H1 (cell line): ENCODE measurements around the gene MAGI2.

Source experiments
- BRCA1 ChIP-seq: IDR thresholded peaks from 2 replicates; pipeline ENCODE4 v1.6.1; 2012; ENCODE audit warnings: low read depth, low read length, improper control_type of control experiment
- CTCF ChIP-seq, 3 experiments: IDR thresholded peaks; 1 replicate in 2 of 3; 2 replicates in 1 of 3; pipeline versions ENCODE4 v1.5.1 to v1.6.1; 2011; ENCODE audit warnings: low read length in 3 of 3, mild to moderate bottlenecking in 3 of 3, inconsistent platforms in 2 of 3, low read depth in 1 of 3, moderate library complexity in 1 of 3; ENCODE audit not compliant: insufficient read depth in 1 of 3; ENCODE audit errors: control extremely low read depth in 1 of 3
- POLR2AphosphoS5 ChIP-seq: IDR thresholded peaks from 2 replicates; pipeline ENCODE4 v1.6.1; 2011; ENCODE audit warnings: low read depth, low read length
- POU5F1 ChIP-seq: IDR thresholded peaks from 2 replicates; pipeline ENCODE4 v1.6.1; 2011; ENCODE audit warnings: low read depth, mild to moderate bottlenecking, low read length, moderate library complexity
- RAD21 ChIP-seq, 2 experiments: IDR thresholded peaks in 1 of 2; conservative IDR thresholded peaks in 1 of 2; 2 replicates each; pipeline ENCODE4 v1.6.1; 2011; ENCODE audit warnings: low read depth in 2 of 2, low read length in 2 of 2, improper control_type of control experiment in 1 of 2, inconsistent platforms in 1 of 2, mild to moderate bottlenecking in 1 of 2, moderate library complexity in 1 of 2
- SUZ12 ChIP-seq: fragments of 200-600 bp; sonication (generic); IDR thresholded peaks from 2 replicates; pipeline ENCODE4 v1.6.1; 2012; ENCODE audit warnings: mild to moderate bottlenecking, inconsistent platforms, low read length, moderate library complexity, mixed read lengths
- TAF1 ChIP-seq: IDR thresholded peaks from 2 replicates; pipeline ENCODE4 v1.6.1; 2011; ENCODE audit warnings: mild to moderate bottlenecking, low read depth, low read length

- TF ChIP-seq CTCF (IDR thresholded peaks at IDR 0.05; ENCODE audit: control extremely low read depth in 1 of 3, insufficient read depth in 1 of 3, low read depth in 1 of 3, low read length in 3 of 3) (no peak), POLR2AphosphoS5 (no peak), BRCA1 (no peak), SUZ12 (no peak), RAD21 (IDR thresholded peaks at IDR 0.05 in 1 of 2, conservative IDR thresholded peaks at IDR 0.05 in 1 of 2; ENCODE audit: low read depth in 2 of 2, low read length in 2 of 2) (no peak), POU5F1 (no peak), TAF1 (no peak)
Observed at GRCh38 chr7:79434098-79434497, 19.4 kb downstream of the MAGI2 start.
